Measurements from ENCODE around the gene KHDC4. TPM values are rescaled to one million over a fixed set of nuclear protein-coding genes. Genes with fewer than 3 reads are reported as not detected.

KHDC4 gene
- total and polyA plus RNA-seq, 4 donors, result 8.4 to 32.6 (median 14.8) TPM

GRCh38 chr1:155941845-155942531 lies 7.8 kb upstream of the KHDC4 start:
- TF ChIP-seq HNF4A (conservative IDR thresholded peaks at IDR 0.05) (no peak), FOXA2 (IDR thresholded peaks at IDR 0.05) (no peak), JUND (IDR thresholded peaks at IDR 0.05) (no peak), RAD21 (IDR thresholded peaks at IDR 0.05) (no peak), REST (IDR thresholded peaks at IDR 0.05) (no peak), MAX (IDR thresholded peaks at IDR 0.05) (no peak)
- H3K27me3 ChIP-seq (ENCODE audit: control insufficient read depth in 4 of 4, insufficient read depth in 4 of 4, low read length in 3 of 4), result no peaks in the 10 kb centered on the region
- H3K9ac ChIP-seq (ENCODE audit: low read depth in 1 of 2, low read length in 2 of 2), result no peak overlapping the region
- H3K4me1 ChIP-seq (ENCODE audit: control insufficient read depth in 4 of 4, insufficient read depth in 4 of 4, low read length in 3 of 4), result peaks cover 3 to 20% (median 8%) of the 10 kb centered on the region in 4 donors
- no peak for DNase-seq (ENCODE audit: low spot score)
- 79% methylated on average over 29 of the region's 29 CpGs for WGBS
- no peaks in the 10 kb centered on the region for H3K9me3 ChIP-seq (ENCODE audit: control insufficient read depth in 4 of 4, low read length in 3 of 4)
- no peak overlapping the region for H3K4me3 ChIP-seq (ENCODE audit: low read depth in 1 of 3, low read length in 3 of 3)
- no peak overlapping the region for H3K27ac ChIP-seq (ENCODE audit: low read depth in 1 of 2, low read length in 2 of 2)
- peaks cover 0 to under 1% (median 0%) of the 10 kb centered on the region in 4 donors for H3K36me3 ChIP-seq (ENCODE audit: control insufficient read depth in 4 of 4, insufficient read depth in 3 of 4, low read depth in 1 of 4, low read length in 3 of 4)

- peak within 1 kb of the TSS; percentile 13 to 42 for H3K27ac ChIP-seq (ENCODE audit: low read depth in 1 of 2, low read length in 2 of 2)
- H3K27me3 ChIP-seq (ENCODE audit: control insufficient read depth in 4 of 4, insufficient read depth in 4 of 4, low read length in 3 of 4), result no peaks in the 10 kb centered on the region
- WGBS, result 76% methylated on average over 11 of the region's 11 CpGs
- no peaks in the 10 kb centered on the region for H3K36me3 ChIP-seq (ENCODE audit: control insufficient read depth in 4 of 4, insufficient read depth in 3 of 4, low read depth in 1 of 4, low read length in 3 of 4)
- no peak within 1 kb of the TSS for H3K4me3 ChIP-seq (ENCODE audit: low read depth in 1 of 3, low read length in 3 of 3)
- H3K4me1 ChIP-seq (ENCODE audit: control insufficient read depth in 4 of 4, insufficient read depth in 4 of 4, low read length in 3 of 4), result peaks cover 3 to 20% (median 8%) of the 10 kb centered on the region in 4 donors
- TF ChIP-seq RAD21 (IDR thresholded peaks at IDR 0.05) (no peak), REST (IDR thresholded peaks at IDR 0.05) (no peak), HNF4A (conservative IDR thresholded peaks at IDR 0.05) (no peak), NR2F2 (IDR thresholded peaks at IDR 0.05) (no peak), FOXA2 (IDR thresholded peaks at IDR 0.05) (no peak), MAX (IDR thresholded peaks at IDR 0.05) (no peak), ATF3 (IDR thresholded peaks at IDR 0.05) (no peak), SP1 (IDR thresholded peaks at IDR 0.05) (no peak), EGR1 (IDR thresholded peaks at IDR 0.05; ENCODE audit: low read depth in 2 of 2) (no peak), JUND (IDR thresholded peaks at IDR 0.05) (no peak), FOXA1 (IDR thresholded peaks at IDR 0.05) (no peak), TAF1 (conservative IDR thresholded peaks at IDR 0.05) (no peak), RXRA (IDR thresholded peaks at IDR 0.05) (no peak), CTCF (IDR thresholded peaks at IDR 0.05; ENCODE audit: low read depth, low read length, missing input control) (no peak), HNF4G (IDR thresholded peaks at IDR 0.05) (no peak), YY1 (IDR thresholded peaks at IDR 0.05) (no peak)
- TF ChIP-seq, protein P1, sequence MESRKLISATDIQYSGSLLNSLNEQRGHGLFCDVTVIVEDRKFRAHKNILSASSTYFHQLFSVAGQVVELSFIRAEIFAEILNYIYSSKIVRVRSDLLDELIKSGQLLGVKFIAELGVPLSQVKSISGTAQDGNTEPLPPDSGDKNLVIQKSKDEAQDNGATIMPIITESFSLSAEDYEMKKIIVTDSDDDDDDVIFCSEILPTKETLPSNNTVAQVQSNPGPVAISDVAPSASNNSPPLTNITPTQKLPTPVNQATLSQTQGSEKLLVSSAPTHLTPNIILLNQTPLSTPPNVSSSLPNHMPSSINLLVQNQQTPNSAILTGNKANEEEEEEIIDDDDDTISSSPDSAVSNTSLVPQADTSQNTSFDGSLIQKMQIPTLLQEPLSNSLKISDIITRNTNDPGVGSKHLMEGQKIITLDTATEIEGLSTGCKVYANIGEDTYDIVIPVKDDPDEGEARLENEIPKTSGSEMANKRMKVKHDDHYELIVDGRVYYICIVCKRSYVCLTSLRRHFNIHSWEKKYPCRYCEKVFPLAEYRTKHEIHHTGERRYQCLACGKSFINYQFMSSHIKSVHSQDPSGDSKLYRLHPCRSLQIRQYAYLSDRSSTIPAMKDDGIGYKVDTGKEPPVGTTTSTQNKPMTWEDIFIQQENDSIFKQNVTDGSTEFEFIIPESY (IDR thresholded peaks at IDR 0.05), result no peak
- no peaks in the 10 kb centered on the region for H3K9me3 ChIP-seq (ENCODE audit: control insufficient read depth in 4 of 4, low read length in 3 of 4)
- no peak within 1 kb of the TSS for H3K9ac ChIP-seq (ENCODE audit: low read depth in 1 of 2, low read length in 2 of 2)
- no peak for DNase-seq (ENCODE audit: low spot score)
These were observed 7.0 kb upstream of the KHDC4 start, which contains the start of gene RXFP4 for GRCh38 chr1:155940993-155941844. Gene RXFP4, plus strand, starts transcription at chr1:155941638. Its CDS starts 72 bp downstream, at chr1:155941710.
